GM18498 (cell line): ENCODE data around the gene ASAH2.

Experiments
- ATAC-seq: cut with Tn5 transposase; IDR thresholded peaks from one replicate; pipeline ENCODE4 v1.9.1; 2021; ENCODE audit warnings: mild to moderate bottlenecking, moderate library complexity; ENCODE audit not compliant: unreplicated experiment

ASAH2 gene

GRCh38 chr10:50210876-50211275, 40.4 kb downstream of the ASAH2 start:
- peak; percentile 66 for ATAC-seq
